Myocyte (in vitro differentiated cells): Measurements from ENCODE around the gene AEN. TPM values are rescaled to one million over a fixed set of nuclear protein-coding genes. Genes with fewer than 3 reads are reported as not detected.

Experiments
- DNase-seq: peaks from one replicate; pipeline ENCODE4 v3.0.0-alpha.2; 2012; ENCODE audit warnings: low read depth
- total RNA-seq: library from RNA; depleted of rRNA; stranded (reverse); fragments of >200 nt; gene quantifications from 2 replicates; pipeline ENCODE4 v1.2.3, GENCODE V29; 2014

The AEN gene
- total RNA-seq, 1 donor from 2014 or later = 50.3 TPM

DNA sequence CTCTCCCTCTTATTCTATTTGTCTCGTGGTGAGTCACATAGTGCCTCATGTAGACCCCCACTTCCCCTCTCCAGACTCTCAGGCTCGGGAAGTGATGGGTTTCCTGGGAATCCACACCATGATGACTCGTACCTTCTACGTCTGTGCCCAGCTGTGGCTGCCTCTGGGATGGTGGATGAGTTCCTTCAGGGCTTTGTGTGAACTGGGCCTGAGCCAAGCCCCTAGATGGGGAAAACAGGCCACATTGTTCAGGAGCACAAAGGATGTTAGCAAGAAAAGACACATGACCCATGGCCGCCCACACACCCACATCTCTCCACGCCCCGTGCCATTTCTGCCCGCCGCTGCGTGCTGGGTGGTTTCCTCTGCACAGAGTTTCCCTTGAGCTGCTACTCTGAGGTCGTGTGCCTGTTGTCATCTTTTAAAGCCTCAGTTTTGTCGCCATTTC, 28.2 kb downstream of the AEN start:
- peak; percentile 57 for DNase-seq

DNA sequence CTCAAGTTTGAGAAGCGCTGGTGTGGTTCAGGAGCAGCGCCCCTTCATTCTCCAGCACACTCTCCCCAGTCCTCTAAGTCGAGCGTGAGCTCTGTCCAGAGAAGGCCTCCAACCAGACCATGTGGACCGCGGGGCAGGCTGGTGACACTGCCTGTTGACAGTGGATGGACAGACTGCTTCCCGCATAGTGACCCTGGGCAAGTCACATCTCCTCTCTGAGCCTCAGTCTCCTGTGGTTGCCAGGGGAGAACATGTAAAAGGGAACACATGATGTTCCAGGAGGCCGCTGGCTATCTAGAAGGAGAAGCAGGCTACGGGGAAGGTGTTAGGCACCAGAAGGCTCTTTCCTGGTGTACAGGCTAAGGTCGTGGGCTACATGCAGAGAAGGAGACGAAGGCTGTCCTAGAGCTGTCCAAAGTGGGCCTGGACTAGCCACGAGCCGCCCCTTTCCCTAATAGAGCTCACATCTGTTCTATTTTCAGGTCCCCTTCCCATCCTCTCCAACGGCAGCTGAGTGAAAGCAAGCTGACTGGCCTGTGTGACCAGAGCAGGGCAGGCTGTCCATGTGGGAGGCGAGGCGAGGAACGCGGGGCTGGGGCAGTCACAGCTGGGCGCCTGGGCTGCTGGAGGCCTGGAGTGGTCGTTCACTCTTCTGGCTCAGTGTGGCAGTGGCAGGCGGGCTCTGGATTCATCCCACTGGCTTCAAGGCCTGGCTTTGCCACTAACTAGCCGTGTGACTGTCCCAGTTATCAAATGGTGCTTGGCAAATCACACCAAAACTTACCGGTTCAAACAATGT, 28.8 kb downstream of the AEN start:
- DNase-seq = peak; percentile 33

GRCh38 chr15:88650556-88650955, 29.4 kb downstream of the AEN start:
- DNase-seq = no peak

DNA sequence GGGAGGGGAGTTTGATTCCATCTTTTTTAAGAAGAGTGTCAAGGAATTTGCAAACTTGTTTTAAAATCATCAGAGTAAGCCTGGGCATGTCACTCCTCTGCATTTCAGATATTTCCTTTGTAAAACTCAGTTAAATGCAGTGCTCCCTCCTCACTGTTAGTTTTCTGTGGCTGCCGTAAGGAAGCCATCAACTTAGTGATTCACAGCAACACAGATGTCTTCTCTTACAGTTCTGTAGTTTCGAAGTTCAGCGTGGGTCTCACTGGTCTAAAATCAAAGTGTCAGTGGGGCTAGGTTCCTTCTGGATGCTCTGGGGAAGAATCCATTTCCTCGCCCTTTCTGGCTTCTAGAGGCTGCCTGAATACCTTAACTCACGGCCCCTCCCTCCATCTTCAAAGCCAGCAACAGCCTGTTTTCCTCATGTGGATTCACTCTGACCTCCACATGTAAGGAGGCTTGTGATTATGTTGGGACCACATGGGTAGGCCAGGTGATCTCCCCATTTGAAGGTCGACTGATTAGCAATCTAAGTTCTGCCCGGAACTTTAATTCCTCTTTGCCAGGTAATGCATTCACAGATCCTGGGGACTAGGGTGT, 30.1 kb downstream of the AEN start:
- no peak for DNase-seq

DNA sequence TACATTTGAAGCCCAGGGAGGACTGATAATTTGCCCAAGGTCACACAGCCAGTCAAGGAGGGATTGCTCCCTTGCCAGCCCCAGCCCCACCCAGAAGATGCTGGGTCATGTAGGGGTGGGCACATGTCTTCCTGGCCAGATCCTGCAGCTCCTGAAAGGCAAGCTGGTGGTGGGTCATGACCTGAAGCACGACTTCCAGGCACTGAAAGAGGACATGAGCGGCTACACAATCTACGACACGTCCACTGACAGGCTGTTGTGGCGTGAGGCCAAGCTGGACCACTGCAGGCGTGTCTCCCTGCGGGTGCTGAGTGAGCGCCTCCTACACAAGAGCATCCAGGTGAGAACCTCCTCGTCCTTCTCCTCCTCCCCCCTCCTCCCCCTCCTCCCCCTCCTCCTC, 30.8 kb downstream of the AEN start:
- DNase-seq = no peak

DNA sequence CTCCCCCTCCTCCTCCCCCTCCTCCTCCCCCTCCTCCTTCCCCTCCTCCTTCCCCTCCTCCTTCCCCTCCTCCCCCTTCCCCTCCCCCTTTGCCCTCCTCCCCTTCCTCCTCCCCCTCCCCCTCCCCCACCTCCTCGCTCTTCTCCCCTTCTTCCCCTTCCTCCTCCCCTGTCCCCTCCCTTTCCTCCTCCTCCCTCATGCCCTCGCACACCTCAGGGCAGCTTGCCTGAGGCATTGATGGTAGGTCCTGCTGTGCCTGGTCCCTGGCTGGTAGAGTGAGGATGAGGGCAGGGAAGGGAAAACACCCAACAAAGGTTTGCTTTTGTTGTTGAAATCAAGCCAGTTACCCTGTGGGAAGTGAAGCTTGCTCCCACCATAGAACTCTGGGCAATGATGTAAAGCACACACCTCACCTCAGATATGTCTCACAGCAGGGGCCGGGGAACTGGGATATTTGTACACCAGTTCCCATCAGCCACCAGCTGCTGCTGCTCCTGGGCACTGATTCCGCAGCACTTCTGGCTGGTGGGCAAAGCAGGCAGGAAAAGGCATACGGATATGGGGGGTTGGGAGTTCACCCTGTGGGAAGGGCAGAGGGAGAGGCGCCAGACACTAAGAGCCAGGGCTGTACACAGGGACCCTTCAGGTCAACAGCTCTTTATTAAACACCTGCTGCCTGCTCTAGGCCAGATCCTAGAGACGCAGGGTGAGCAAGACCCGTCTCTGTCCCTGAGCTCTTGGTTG, 31.5 kb downstream of the AEN start:
- no peak for DNase-seq

- no peak for DNase-seq
Measured at GRCh38 chr15:88653200-88654064, 32.3 kb downstream of the AEN start.

DNA sequence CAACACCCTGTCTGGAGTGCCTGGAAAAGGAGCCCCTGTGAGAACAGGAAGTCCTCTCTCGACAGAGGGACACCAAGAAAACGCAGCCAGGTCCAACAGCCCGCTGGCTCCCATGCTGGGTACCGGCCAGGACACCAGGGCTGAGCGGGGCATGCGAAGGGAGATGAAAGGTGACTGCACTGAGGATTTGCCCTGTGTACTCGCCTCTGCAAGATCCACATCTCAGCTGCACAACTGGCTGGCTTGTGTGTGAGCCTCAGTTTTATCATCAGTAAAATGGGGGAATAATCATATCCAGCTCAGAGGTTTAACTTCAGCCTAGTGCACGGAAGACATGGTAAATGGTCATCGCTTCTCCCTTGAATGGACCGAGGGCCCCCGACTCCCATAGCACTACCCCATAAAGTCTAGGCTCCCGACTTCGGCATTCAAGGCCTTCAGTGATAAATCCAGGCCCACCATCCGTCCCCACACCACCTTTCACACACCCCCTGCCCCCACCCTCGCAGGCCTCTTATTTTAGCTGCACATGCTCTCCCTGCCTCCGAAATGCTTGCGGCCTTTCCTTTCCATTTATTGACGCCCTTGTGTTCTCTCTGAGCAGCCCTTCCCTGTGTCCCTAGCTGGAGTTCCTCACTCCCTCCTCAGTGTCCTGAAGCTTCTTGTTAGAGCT, 33.4 kb downstream of the AEN start:
- no peak for DNase-seq

- no peak for DNase-seq
Measured at GRCh38 chr15:88655103-88655553, 34.0 kb downstream of the AEN start.

DNA sequence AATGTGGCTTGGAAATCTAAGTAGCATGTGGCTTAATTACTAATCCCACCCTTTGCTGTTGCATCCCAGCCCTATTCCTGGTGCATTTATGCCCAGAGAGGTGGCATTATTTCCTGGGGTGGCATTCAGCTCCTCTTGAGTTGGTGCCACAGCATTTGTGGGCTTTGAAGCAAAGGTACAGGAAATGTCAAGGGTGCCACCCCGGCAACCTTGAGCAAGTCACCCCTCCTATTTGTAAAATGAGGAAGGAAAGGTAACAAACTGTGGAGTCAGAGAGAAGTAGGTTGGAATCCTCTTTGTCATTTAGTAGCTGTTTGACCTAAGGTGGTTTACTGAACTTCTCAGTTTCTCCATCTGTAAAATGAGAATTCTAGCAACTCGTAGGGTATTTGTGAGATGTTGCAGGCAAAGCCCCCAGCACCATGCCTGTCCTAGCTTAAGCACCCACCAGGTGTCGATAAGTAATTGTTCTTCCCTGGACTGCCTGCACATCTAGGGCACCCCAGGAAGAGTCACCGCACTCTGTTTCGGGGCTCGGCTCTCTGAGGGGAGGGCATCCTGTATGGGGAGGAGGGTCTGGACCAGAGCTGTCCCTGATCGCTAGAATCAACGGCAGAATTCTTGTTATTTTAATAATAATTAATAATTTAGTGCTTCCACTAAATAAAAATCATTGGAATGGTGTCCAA, 34.8 kb downstream of the AEN start:
- DNase-seq = no peak

DNA sequence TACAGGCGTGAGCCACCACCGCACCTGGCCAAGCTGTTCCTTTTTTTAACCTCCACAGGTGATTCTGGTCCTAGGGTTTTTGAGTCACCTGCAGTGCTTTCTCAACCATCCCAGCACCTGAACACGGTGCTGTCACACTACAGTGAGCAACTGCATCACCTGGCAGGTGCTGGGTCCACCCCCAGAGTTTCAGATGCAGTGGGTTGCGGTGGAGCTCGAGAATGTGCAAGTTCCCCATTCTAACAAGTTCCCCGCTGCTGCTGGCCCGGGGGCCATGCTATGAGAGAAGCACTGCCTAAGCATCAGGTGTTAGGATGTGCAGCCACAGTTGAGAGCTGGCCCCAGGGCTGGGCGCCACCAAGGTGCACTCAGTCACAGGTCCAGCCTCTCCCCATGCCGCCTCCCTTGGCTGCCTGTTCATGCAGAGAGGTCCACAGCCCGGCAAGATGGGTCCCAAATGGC, 35.7 kb downstream of the AEN start:
- no peak for DNase-seq

DNA sequence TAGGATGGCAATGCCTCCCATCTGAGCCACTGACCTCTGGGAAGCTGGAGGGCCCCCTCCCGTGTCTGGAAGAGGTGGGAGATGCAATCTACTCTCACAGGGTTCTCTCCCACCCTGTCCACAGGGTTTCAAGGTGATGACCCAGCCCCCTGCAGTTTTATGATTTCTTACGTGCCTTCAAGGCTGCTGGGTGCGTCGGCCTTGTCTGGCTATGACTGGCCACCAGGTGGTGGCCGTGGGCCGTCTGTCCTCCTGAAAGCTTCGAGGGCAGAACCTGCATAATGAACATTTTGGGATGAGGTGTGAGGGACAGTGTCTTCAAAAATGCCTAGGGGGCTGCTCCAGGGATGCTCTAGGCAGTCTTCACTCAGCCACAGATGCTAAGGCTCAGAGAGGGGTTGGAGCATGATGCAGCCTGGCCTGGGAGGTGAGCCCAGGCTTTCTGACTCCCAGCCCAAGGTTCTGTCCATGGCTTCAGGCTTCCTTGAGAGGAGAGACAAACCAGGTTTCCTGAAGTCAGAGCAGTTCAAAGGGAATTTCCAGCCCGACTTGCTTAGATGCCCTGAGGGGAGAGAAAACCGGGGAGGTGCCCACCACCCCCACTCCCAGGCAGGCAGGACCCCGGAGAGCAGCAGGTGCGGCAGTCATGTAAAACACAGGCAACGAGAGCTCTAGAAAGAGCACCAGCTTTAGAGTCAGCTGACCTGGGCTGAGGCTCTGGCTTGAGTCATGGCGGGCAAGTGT, 36.4 kb downstream of the AEN start:
- peak; percentile 47 for DNase-seq

GRCh38 chr15:88658070-88658965, 37.2 kb downstream of the AEN start:
- DNase-seq = no peak

DNA sequence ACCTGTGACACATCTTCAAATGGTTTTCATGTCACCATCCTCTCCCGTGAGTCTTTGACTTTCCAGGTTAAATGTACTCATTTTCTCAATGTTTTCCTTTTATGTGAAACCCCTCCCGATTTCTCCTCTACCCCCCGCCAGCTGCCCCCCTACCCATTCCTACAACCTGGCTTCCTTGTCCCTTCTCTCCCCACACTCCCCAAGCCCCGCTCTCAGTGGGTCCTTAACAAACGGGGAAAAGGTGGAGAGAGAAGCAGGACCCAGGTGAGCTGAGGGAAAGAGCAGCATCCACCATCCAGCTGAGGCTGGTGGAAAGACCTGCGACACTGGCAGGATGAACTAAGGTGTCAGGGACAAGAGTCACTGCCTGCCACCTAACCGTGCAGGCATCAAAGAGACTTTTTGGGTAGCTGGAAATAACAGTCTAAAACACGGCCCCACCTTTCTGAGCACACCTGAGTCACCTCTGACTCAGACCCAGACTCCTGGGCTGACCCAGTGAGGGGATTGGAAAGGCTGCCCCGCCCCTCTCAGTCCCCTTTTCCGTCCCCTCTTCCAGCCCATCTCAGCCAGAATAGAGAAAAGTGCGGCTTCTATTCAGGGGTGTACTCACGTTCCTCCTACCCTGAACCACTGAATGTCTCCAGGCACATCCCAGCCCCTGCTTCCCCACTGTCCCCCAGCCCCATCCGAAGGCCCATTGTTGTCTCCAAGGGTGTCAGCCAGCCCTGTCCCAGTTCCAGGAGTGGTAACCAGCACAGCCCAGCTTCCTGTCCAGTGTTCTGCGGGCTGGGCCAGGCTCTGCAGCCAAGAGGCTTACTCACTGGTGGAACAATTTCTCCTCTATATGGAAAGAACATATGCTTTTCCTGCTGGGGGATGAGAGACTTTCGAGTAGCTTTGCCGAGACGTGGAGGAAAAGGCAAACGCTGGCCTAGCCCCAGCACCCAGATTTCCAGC, 38.1 kb downstream of the AEN start:
- no peak for DNase-seq

DNA sequence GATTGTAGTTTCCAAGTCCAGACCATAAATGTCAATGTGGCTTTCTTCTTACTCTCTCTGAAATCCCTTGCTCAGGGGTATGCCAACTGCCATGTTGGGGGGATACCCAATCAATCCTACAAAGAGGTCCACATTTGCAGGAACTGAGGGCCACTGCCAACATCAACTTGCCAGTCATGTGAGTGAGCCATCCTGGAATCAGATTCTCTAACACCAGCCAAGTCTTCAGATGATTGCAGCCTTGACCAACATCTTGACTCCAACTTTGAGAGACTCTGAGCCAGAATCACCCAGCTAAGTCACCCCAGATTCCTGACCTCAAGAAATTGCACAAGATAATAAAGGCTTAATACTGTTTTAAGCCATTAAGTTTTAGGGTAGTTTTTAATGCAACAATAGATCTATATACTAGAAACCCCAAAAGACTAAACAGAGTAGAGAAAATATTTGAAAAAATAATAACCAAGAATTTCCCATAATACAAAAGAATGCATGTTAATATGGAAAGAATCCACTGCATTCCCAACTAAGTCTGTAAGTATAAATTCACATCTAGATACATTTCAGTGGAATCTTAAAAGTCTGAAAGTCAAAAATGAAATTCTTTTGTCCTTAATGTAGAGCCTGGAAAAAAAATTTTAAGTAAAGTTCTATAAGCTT, 40.0 kb downstream of the AEN start:
- DNase-seq = no peak
